Gastrocnemius medialis (tissue), 4 donors: Measurements from ENCODE around the gene ADD1. TPM values are rescaled to one million over a fixed set of nuclear protein-coding genes. Genes with fewer than 3 reads are reported as not detected.

Experiments
- ATAC-seq, 2 donors: fragments of 150-250 bp; one replicate each; pipeline ENCODE4 v1.9.1; 2016
- DNase-seq, 2 donors: peaks; one replicate each; pipeline ENCODE4 v3.0.0-alpha.2; 2019
- H3K27ac ChIP-seq, 4 donors: fragments of 200-600 bp; sonication (generic); 1 replicate in 1 of 4; 2 replicates in 3 of 4; pipeline ENCODE4 v1.5.1; 2016 to 2018; ENCODE audit warnings: mild to moderate bottlenecking in 2 of 4, moderate library complexity in 1 of 4
- H3K27me3 ChIP-seq, 3 donors: fragments of 200-600 bp; sonication (generic) in 2 of 3; 1 replicate in 1 of 3; 2 replicates in 2 of 3; pipeline versions ENCODE4 v1.5.1 to v1.6.0; 2016 to 2019; ENCODE audit warnings: mild to moderate bottlenecking in 1 of 3, moderate library complexity in 1 of 3
- H3K36me3 ChIP-seq, 2 donors: fragments of 200-600 bp; sonication (generic) in 1 of 2; one replicate each; pipeline ENCODE4 v1.5.1; 2017 to 2018
- H3K4me1 ChIP-seq, 2 donors: fragments of 200-600 bp; sonication (generic) in 1 of 2; one replicate each; pipeline ENCODE4 v1.5.1; 2016 to 2017; ENCODE audit warnings: mild to moderate bottlenecking in 2 of 2
- H3K4me3 ChIP-seq, 4 donors: fragments of 200-600 bp; sonication (generic) in 3 of 4; 1 replicate in 1 of 4; 2 replicates in 3 of 4; pipeline ENCODE4 v1.5.1; 2016 to 2019; ENCODE audit warnings: mild to moderate bottlenecking in 2 of 4
- H3K9me3 ChIP-seq, 3 donors: fragments of 200-600 bp; sonication (generic) in 2 of 3; 1 replicate in 1 of 3; 2 replicates in 2 of 3; pipeline ENCODE4 v1.5.1; 2016 to 2019
- CTCF ChIP-seq, 5 experiments: fragments of 450-650 bp in 3 of 5; fragments of 200-600 bp in 2 of 5; sonication (generic) in 2 of 5; IDR thresholded peaks in 4 of 5; conservative IDR thresholded peaks in 1 of 5; 1 replicate in 4 of 5; 2 replicates in 1 of 5; pipeline ENCODE4 v1.5.1; 2016 to 2019; ENCODE audit warnings: antibody characterized with exemption in 5 of 5, mild to moderate bottlenecking in 3 of 5, moderate library complexity in 3 of 5
- POLR2A ChIP-seq, 2 donors: fragments of 450-650 bp; IDR thresholded peaks; one replicate each; pipeline ENCODE4 v1.6.1; 2017; ENCODE audit warnings: antibody characterized with exemption in 2 of 2, mild to moderate bottlenecking in 2 of 2, moderate library complexity in 2 of 2
- in situ Hi-C, 4 donors: fragments of 200-750 bp; cut with MboI; loops; one replicate each; pipeline versions ENCODE4 v1.15.0 to v1.8.0; 2017; ENCODE audit warnings: low sequenced_read_pairs in 4 of 4
- intact Hi-C: fragments of 100-400 bp; cut with DNase I; formaldehyde crosslinking; loops from one replicate; pipeline ENCODE4 v1.15.1; 2023; ENCODE audit warnings: low total_unique reads
- total RNA-seq, 4 donors: library from RNA; depleted of rRNA; stranded (reverse); fragments of >200 nt; gene quantifications; one replicate each; pipeline versions ENCODE4 v1.1.0 to v1.2.3, GENCODE V29; 2016

The ADD1 gene
- total RNA-seq, 4 donors from 2014 or later, result 144 to 255 (median 178) TPM

- H3K4me3 ChIP-seq, result peak overlapping the region in 1 of 4 donors; percentile 20
- ATAC-seq, result peak; percentile 23 to 25
- in situ Hi-C loops, result no loop called here
Observed at GRCh38 chr4:2852481-2852921, 8.9 kb downstream of the ADD1 start.

GRCh38 chr4:2855584-2855983 lies 11.9 kb downstream of the ADD1 start:
- in situ Hi-C loops (no loop called here), intact Hi-C loops (no loop called here)
- Histone ChIP-seq H3K27me3 (no peaks in the 10 kb centered on the region), H3K4me3 (peak overlapping the region in 3 of 4 donors; percentile 0 to 9 (median 3)), H3K36me3 (peaks cover 0 to 13% of the 10 kb centered on the region in 2 donors), H3K9me3 (no peaks in the 10 kb centered on the region), H3K4me1 (peaks cover 90 to 96% of the 10 kb centered on the region in 2 donors), H3K27ac (peak overlapping the region; percentile 70 to 84 (median 79))
- ATAC-seq, result no peak
- no peak for DNase-seq
- TF ChIP-seq POLR2A (IDR thresholded peaks at IDR 0.05) (no peak), CTCF (IDR thresholded peaks at IDR 0.05 in 4 of 5, conservative IDR thresholded peaks at IDR 0.05 in 1 of 5) (no peak)

More at GRCh38 chr4:2852481-2852921, 8.9 kb downstream of the ADD1 start:
- H3K36me3 ChIP-seq, result peaks cover 0 to 13% of the 10 kb centered on the region in 2 donors
- H3K27ac ChIP-seq, result peak overlapping the region; percentile 52 to 84 (median 79)
- no peaks in the 10 kb centered on the region for H3K9me3 ChIP-seq
- no peak for DNase-seq
- no peak for TF ChIP-seq POLR2A (IDR thresholded peaks at IDR 0.05)
- TF ChIP-seq CTCF (IDR thresholded peaks at IDR 0.05 in 4 of 5, conservative IDR thresholded peaks at IDR 0.05 in 1 of 5), result no peak
- no peaks in the 10 kb centered on the region for H3K27me3 ChIP-seq
- H3K4me1 ChIP-seq, result peaks cover 87 to 93% of the 10 kb centered on the region in 2 donors
- intact Hi-C loops, result no loop called here

GRCh38 chr4:2856266-2856665 lies 12.6 kb downstream of the ADD1 start:
- Histone ChIP-seq H3K27me3 (no peaks in the 10 kb centered on the region), H3K27ac (peak overlapping the region; percentile 70 to 84 (median 79)), H3K4me1 (peaks cover 96 to 99% of the 10 kb centered on the region in 2 donors), H3K36me3 (peaks cover 0 to 13% of the 10 kb centered on the region in 2 donors), H3K4me3 (peak overlapping the region in 2 of 4 donors; percentile 3 to 9), H3K9me3 (no peaks in the 10 kb centered on the region)
- DNase-seq, result no peak
- in situ Hi-C loops, result no loop called here
- intact Hi-C loops, result no loop called here
- no peak for ATAC-seq
- no peak for TF ChIP-seq POLR2A (IDR thresholded peaks at IDR 0.05)
- TF ChIP-seq CTCF (IDR thresholded peaks at IDR 0.05 in 4 of 5, conservative IDR thresholded peaks at IDR 0.05 in 1 of 5), result no peak

- Histone ChIP-seq H3K27me3 (no peaks in the 10 kb centered on the region), H3K9me3 (no peaks in the 10 kb centered on the region), H3K27ac (peak overlapping the region; percentile 70 to 84 (median 79)), H3K4me3 (no peak overlapping the region), H3K4me1 (peaks cover 98 to 99% of the 10 kb centered on the region in 2 donors), H3K36me3 (peaks cover 0 to 13% of the 10 kb centered on the region in 2 donors)
- no peak for DNase-seq
- in situ Hi-C loops (no loop called here), intact Hi-C loops (no loop called here)
- ATAC-seq, result no peak
- TF ChIP-seq POLR2A (IDR thresholded peaks at IDR 0.05), result no peak
- no peak for TF ChIP-seq CTCF (IDR thresholded peaks at IDR 0.05 in 4 of 5, conservative IDR thresholded peaks at IDR 0.05 in 1 of 5)
Observed at GRCh38 chr4:2857349-2857927, 13.8 kb downstream of the ADD1 start.
